Inflammatory macrophage treated with lipopolysaccharide for 4 hours (primary cell): ENCODE measurements around the gene DPY19L1.
"Not testable (repeated sequence)": the region's sequence is repeated elsewhere in the genome, so short reads cannot be mapped to it uniquely, and the experiment has no call there.

Experiments used
- DNase-seq: peaks from one replicate; pipeline ENCODE4 v3.0.0-alpha.2; 2020

DPY19L1 gene

GRCh38 chr7:35030848-35031247, 6.4 kb downstream of the DPY19L1 start:
- DNase-seq: no peak

- DNase-seq: no peak
Measured at GRCh38 chr7:35029311-35029710, 8.0 kb downstream of the DPY19L1 start.

- no peak for DNase-seq
Measured at GRCh38 chr7:35026150-35026549, 11.1 kb downstream of the DPY19L1 start.

- no peak for DNase-seq
Measured at GRCh38 chr7:35025369-35025870, 11.9 kb downstream of the DPY19L1 start.

GRCh38 chr7:35024298-35024697, 13.0 kb downstream of the DPY19L1 start:
- no peak for DNase-seq

GRCh38 chr7:35022725-35023124, 14.6 kb downstream of the DPY19L1 start:
- DNase-seq: no peak

- no peak for DNase-seq
Measured at GRCh38 chr7:35021445-35021844, 15.8 kb downstream of the DPY19L1 start.

- no peak for DNase-seq
Measured at GRCh38 chr7:35019801-35020200, 17.5 kb downstream of the DPY19L1 start.

- DNase-seq: no peak
Measured at GRCh38 chr7:35019179-35019729, 18.0 kb downstream of the DPY19L1 start.

- no peak for DNase-seq
Measured at GRCh38 chr7:35015346-35015859, 21.9 kb downstream of the DPY19L1 start.

GRCh38 chr7:35012160-35012559, 25.1 kb downstream of the DPY19L1 start:
- DNase-seq: no peak

GRCh38 chr7:35011085-35011484, 26.2 kb downstream of the DPY19L1 start:
- no peak for DNase-seq

GRCh38 chr7:35007768-35008167, 29.5 kb downstream of the DPY19L1 start:
- DNase-seq: no peak

GRCh38 chr7:35004531-35005095, 32.7 kb downstream of the DPY19L1 start:
- no peak for DNase-seq

GRCh38 chr7:35003679-35004303, 33.5 kb downstream of the DPY19L1 start:
- no peak for DNase-seq

- not testable (repeated sequence) for DNase-seq
Measured at GRCh38 chr7:35003177-35003650, 34.1 kb downstream of the DPY19L1 start.

GRCh38 chr7:34998335-34998734, 39.0 kb downstream of the DPY19L1 start:
- DNase-seq: not testable (repeated sequence)

GRCh38 chr7:34996423-34997090, 40.7 kb downstream of the DPY19L1 start:
- DNase-seq: not testable (repeated sequence)

- no peak for DNase-seq
Measured at GRCh38 chr7:34995757-34996156, 41.5 kb downstream of the DPY19L1 start.

- DNase-seq: no peak
Measured at GRCh38 chr7:34991938-34992840, 45.1 kb downstream of the DPY19L1 start.

- not testable (repeated sequence) for DNase-seq
Measured at GRCh38 chr7:34988442-34989125, 48.7 kb downstream of the DPY19L1 start.

- DNase-seq: not testable (repeated sequence)
Measured at GRCh38 chr7:34985155-34985554, 52.1 kb downstream of the DPY19L1 start.
